ENCODE results near the gene NSMF. TPM values are rescaled to one million over a fixed set of nuclear protein-coding genes. Genes with fewer than 3 reads are reported as not detected.

Gene NSMF
- total and polyA plus RNA-seq, 10 of the 15 experiments (the other 5 are each of a cell fraction or from before 2014, with no cell fraction given): 0.13 to 44.3 (median 13.4) TPM

- H3K27ac ChIP-seq (ENCODE audit: control insufficient read depth, insufficient read depth): no peak overlapping the region
- FAIRE-seq (no peak), ATAC-seq (no peak), DNase-seq (ENCODE audit: low read depth, low spot score) (no peak)
- intact Hi-C loops (cut with micrococcal nuclease; ENCODE audit: unreplicated experiment) (loop anchor here (10.0 kb wide), 1 partner anchor 60 kb away; no protein-coding TSS in a partner anchor), in situ Hi-C loops (cut with MboI) (no loop called here)
- no peaks in the 10 kb centered on the region for H3K9me3 ChIP-seq (replicated peaks; ENCODE audit: control insufficient read depth, insufficient read depth, low read length)
- H3K79me2 ChIP-seq (ENCODE audit: control insufficient read depth, insufficient read depth, low read length): no peaks in the 10 kb centered on the region
- TF ChIP-seq GATAD2B (conservative IDR thresholded peaks at IDR 0.05; ENCODE audit: low read depth) (no peak), USF1 (IDR thresholded peaks at IDR 0.05; ENCODE audit: borderline replicate concordance, extremely low read length, insufficient read depth, low read depth, low read length) (no peak), POLR2A (IDR thresholded peaks at IDR 0.05; ENCODE audit: low read depth, low read length) (no peak), SIX5 (IDR thresholded peaks at IDR 0.05; ENCODE audit: low read depth, low read length, severe bottlenecking) (no peak), HSF1 (IDR thresholded peaks at IDR 0.05; ENCODE audit: low read depth, low read length) (no peak), BHLHE40 (IDR thresholded peaks at IDR 0.05; ENCODE audit: borderline replicate concordance in 1 of 2, low read depth in 2 of 2, low read length in 1 of 2) (no peak), PBX3 (IDR thresholded peaks at IDR 0.05; ENCODE audit: insufficient replicate concordance, low read depth, low read length) (no peak), KLF5 (IDR thresholded peaks at IDR 0.05; ENCODE audit: partially characterized antibody) (no peak), KDM1A (IDR thresholded peaks at IDR 0.05; ENCODE audit: borderline replicate concordance) (no peak), SREBF2 (IDR thresholded peaks at IDR 0.05; ENCODE audit: low read length) (no peak), CBX3 (IDR thresholded peaks at IDR 0.05; ENCODE audit: borderline replicate concordance, low read depth) (no peak), SUZ12 (IDR thresholded peaks at IDR 0.05; ENCODE audit: unreplicated experiment) (no peak), SIN3A (IDR thresholded peaks at IDR 0.05; ENCODE audit: low read depth, low read length) (no peak), RELA (IDR thresholded peaks at IDR 0.05; ENCODE audit: borderline replicate concordance, partially characterized antibody) (no peak), IRF3 (IDR thresholded peaks at IDR 0.05) (no peak)
- H3K9ac ChIP-seq (ENCODE audit: control insufficient read depth, insufficient read depth, low read length): no peak overlapping the region
- H3K36me3 ChIP-seq (ENCODE audit: control insufficient read depth in 2 of 2, insufficient read depth in 2 of 2, low read length in 1 of 2): no peaks in the 10 kb centered on the region
- no peak overlapping the region for H3K4me2 ChIP-seq (ENCODE audit: control insufficient read depth, insufficient read depth)
- POLR2A ChIA-PET: no interaction called here
- peaks cover 20% of the 10 kb centered on the region for H3K4me1 ChIP-seq (ENCODE audit: control insufficient read depth, insufficient read depth, low read length)
- H3K27me3 ChIP-seq (replicated peaks in 1 of 2; ENCODE audit: control insufficient read depth in 2 of 2, insufficient read depth in 2 of 2, low read length in 1 of 2): no peaks in the 10 kb centered on the region
- RAD21 ChIA-PET (ENCODE audit: unreplicated experiment): no interaction called here
- CTCF ChIA-PET: no interaction called here
- SMC1A ChIA-PET (ENCODE audit: uncharacterized antibody, unreplicated experiment): no interaction called here
- no peak overlapping the region for H3K4me3 ChIP-seq
- no TSS peak for BruUV-seq (replicated peaks)
- WGBS (ENCODE audit: insufficient coverage, insufficient replicate concordance, low lambda C conversion rate, missing lambda C conversion rate): 57% methylated on average over 28 of the region's 28 CpGs
- no peaks in the 10 kb centered on the region for H4K20me1 ChIP-seq (ENCODE audit: control insufficient read depth, insufficient read depth)
- H2AFZ ChIP-seq (ENCODE audit: control insufficient read depth, low read depth, low read length): no peak overlapping the region
Measured at GRCh38 chr9:137464291-137464999, 5.3 kb upstream of the NSMF start.
